Upper lobe of right lung (tissue), 1 donor: ENCODE results near the gene PTPN12. TPM values are rescaled to one million over a fixed set of nuclear protein-coding genes. Genes with fewer than 3 reads are reported as not detected.
A peak's percentile ranks its signal among the peaks of the same experiment; 100 is the strongest.

ENCODE experiments used
- ATAC-seq: fragments of 200-7000 bp; cut with Tn5 transposase; one replicate; pipeline ENCODE4 v1.9.1; 2020; ENCODE audit warnings: mild to moderate bottlenecking, moderate library complexity
- DNase-seq: peaks from one replicate; pipeline ENCODE4 v3.0.0-alpha.2; 2020
- H3K27ac ChIP-seq: fragments of 200-600 bp; one replicate; pipeline ENCODE4 v1.8.0; 2022
- H3K27me3 ChIP-seq: fragments of 200-600 bp; one replicate; pipeline ENCODE4 v1.8.0; 2022; ENCODE audit warnings: mild to moderate bottlenecking
- H3K36me3 ChIP-seq: fragments of 200-600 bp; one replicate; pipeline ENCODE4 v1.8.0; 2022
- H3K4me1 ChIP-seq: fragments of 200-600 bp; one replicate; pipeline ENCODE4 v1.8.0; 2022
- H3K4me3 ChIP-seq: fragments of 200-600 bp; one replicate; pipeline ENCODE4 v1.8.0; 2022; ENCODE audit warnings: mild to moderate bottlenecking
- H3K9me3 ChIP-seq: fragments of 200-600 bp; one replicate; pipeline ENCODE4 v1.8.0; 2022
- intact Hi-C: fragments of 100-400 bp; cut with DNase I; formaldehyde crosslinking; loops from one replicate; pipeline ENCODE4 v1.11.0; 2022
- total RNA-seq: library from RNA; stranded (reverse); fragmentation: NEBNext Ultra II Directional; extraction: Animal tissue kit (Norgen Biotek cat#: 25700); gene quantifications from one replicate; pipeline ENCODE4 v1.2.1, GENCODE V29; 2021
- TF ChIP-seq, protein P1 (sequence below): fragments of 200-600 bp; IDR thresholded peaks from one replicate; pipeline ENCODE4 v1.8.0; 2022; ENCODE audit warnings: antibody characterized with exemption
- donor health status: DM: no; HTN: yes; CAD: no; lungs with severe emphysema.

PTPN12 gene
- total RNA-seq, 1 donor from 2014 or later = 149 TPM

DNA sequence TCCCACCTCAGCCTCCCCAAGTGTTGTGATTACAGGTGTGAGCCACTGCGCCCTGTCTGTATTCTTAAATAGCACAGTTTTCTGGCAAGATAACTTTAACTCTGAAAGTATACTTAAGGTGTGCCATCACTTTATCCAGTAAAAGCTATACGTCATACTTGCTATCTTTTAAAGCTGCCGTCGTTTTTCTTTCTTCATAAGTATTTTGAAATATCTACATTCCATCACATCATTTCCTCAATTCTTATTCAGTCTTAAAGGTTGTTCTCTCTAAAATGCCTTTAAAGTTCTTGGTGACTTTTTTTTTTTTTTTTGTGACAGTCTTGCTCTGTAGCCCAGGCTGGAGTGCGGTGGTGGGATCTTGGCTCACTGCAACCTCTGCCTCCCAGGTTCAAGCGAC, 34.7 kb downstream of the PTPN12 start:
- DNase-seq (no peak), ATAC-seq (no peak)
- Histone ChIP-seq H3K27ac (no peak overlapping the region), H3K36me3 (peaks cover 58% of the 10 kb centered on the region), H3K27me3 (no peaks in the 10 kb centered on the region), H3K9me3 (no peaks in the 10 kb centered on the region), H3K4me1 (peaks cover 27% of the 10 kb centered on the region), H3K4me3 (no peak overlapping the region)
- intact Hi-C loops = no loop called here
- TF ChIP-seq, protein P1, sequence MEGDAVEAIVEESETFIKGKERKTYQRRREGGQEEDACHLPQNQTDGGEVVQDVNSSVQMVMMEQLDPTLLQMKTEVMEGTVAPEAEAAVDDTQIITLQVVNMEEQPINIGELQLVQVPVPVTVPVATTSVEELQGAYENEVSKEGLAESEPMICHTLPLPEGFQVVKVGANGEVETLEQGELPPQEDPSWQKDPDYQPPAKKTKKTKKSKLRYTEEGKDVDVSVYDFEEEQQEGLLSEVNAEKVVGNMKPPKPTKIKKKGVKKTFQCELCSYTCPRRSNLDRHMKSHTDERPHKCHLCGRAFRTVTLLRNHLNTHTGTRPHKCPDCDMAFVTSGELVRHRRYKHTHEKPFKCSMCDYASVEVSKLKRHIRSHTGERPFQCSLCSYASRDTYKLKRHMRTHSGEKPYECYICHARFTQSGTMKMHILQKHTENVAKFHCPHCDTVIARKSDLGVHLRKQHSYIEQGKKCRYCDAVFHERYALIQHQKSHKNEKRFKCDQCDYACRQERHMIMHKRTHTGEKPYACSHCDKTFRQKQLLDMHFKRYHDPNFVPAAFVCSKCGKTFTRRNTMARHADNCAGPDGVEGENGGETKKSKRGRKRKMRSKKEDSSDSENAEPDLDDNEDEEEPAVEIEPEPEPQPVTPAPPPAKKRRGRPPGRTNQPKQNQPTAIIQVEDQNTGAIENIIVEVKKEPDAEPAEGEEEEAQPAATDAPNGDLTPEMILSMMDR = no peak

DNA sequence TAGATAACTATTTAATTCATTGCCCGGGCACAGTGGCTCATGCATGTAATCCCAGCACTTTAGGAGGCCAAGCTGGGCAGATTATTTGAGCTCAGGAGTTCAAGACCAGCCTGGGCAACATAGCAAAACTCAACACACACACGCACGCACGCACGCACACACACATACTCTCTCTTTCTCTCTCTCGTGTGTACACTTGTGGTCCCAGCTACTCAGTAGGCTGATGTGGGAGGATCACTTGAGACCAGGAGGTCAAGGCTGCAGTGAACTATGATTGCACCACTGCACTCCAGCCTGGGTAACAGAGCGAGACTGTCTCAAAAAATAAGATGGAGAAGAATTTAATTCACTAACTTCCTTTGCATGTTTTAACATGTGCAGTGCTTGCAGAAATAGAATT, 38.1 kb downstream of the PTPN12 start:
- TF ChIP-seq, protein P1 = no peak
- H3K4me1 ChIP-seq = peaks cover 9% of the 10 kb centered on the region
- no peaks in the 10 kb centered on the region for H3K9me3 ChIP-seq
- no peak for DNase-seq
- no peak overlapping the region for H3K27ac ChIP-seq
- intact Hi-C loops = no loop called here
- peak; percentile 26 for ATAC-seq
- H3K4me3 ChIP-seq = no peak overlapping the region
- peaks cover 64% of the 10 kb centered on the region for H3K36me3 ChIP-seq
- H3K27me3 ChIP-seq = no peaks in the 10 kb centered on the region

DNA sequence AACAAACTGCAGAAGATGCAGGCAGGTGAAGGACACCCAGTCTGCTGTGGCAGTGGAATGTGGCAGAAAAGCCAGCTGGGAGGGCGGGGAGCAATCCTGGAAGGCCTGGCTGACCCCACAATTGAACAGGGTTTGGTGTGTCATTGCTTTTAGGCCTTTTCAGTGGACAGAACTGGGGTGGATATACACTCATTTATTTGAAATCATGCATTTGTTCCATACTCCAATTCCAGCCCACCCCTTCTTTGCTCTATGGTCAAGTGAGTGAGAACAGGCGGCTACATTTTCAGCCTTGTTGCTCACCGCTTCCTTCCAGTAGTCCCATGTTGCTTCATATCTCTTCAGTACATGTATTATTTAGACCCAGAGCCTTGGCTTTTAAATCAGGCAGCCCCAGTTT, 39.8 kb downstream of the PTPN12 start:
- Histone ChIP-seq H3K27me3 (no peaks in the 10 kb centered on the region), H3K36me3 (peaks cover 62% of the 10 kb centered on the region), H3K9me3 (no peaks in the 10 kb centered on the region), H3K4me3 (no peak overlapping the region), H3K27ac (no peak overlapping the region), H3K4me1 (no peaks in the 10 kb centered on the region)
- DNase-seq = no peak
- TF ChIP-seq, protein P1 = no peak
- no peak for ATAC-seq
- intact Hi-C loops = no loop called here

DNA sequence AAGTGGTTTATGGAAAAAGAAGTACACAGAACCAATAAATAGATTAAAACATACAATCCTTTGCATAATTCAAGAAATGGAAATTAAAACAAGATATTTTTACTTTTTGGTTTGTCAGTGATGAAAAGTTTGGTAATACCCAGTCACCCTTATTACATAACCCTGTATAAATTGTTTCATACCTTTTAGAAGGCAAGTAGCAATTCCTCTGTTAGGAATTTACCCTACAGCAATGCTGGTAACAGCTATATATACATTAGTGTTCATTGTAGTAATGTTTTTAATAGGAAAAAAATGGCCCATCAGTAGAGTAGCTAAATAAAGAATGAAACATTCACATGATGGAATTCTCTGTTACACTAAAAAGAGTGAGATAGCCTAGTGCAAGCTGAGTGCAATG, 42.7 kb downstream of the PTPN12 start:
- Histone ChIP-seq H3K27me3 (no peaks in the 10 kb centered on the region), H3K27ac (no peak overlapping the region), H3K36me3 (peaks cover 61% of the 10 kb centered on the region), H3K4me1 (no peaks in the 10 kb centered on the region), H3K4me3 (no peak overlapping the region), H3K9me3 (no peaks in the 10 kb centered on the region)
- ATAC-seq = no peak
- no peak for DNase-seq
- intact Hi-C loops = no loop called here
- TF ChIP-seq, protein P1 = no peak

DNA sequence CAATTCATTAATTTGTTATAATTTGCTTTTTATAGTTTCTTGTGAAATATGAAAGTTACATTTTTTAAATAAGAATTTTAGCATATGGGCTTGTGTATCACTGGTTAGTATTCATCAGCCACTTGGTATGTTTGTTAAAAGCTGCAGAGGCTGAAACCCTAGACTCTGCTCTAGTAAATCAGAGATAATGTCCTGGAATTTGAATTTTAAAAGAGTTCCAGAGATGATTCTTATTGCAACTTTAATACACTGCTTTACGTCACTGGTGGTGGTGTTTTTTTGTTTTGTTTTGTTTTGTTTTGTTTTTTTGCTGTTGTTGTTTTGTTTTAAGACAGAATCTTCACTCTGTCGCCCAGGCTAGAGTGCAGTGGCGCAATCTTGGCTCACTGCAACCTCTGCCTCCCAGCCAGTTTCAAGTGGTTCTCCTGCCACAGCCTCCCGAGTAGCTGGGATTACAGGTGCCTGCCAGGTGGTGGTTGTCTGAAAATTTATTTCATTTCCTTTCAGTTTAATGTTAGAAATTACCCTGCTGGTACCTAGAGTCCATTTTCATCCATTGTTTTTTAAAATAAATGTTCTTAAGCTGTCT, 43.8 kb downstream of the PTPN12 start:
- TF ChIP-seq, protein P1 = no peak
- ATAC-seq = peak; percentile 60
- intact Hi-C loops = no loop called here
- Histone ChIP-seq H3K27ac (peak overlapping the region; percentile 3), H3K4me3 (no peak overlapping the region), H3K9me3 (no peaks in the 10 kb centered on the region), H3K4me1 (no peaks in the 10 kb centered on the region), H3K36me3 (peaks cover 61% of the 10 kb centered on the region), H3K27me3 (no peaks in the 10 kb centered on the region)
- peak; percentile 70 for DNase-seq

DNA sequence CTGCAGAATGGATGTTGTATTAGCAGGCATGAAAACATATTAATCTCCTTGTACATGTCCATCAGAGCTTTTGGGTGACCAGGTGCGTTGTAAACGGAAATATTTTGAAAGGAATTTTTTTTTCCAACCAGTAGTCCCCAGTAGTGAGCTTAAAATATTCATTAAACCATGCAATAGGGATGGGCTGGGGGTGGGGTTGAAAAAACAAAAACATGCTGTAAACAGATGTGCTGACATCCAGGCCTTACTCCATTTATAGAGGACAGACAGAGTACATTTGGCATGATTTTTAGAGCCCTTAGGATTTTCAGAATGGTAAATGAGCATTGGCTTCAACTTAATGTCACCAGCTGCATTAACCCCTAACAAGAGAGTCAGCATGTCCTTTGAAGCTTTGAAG, 50.2 kb downstream of the PTPN12 start:
- peaks cover 89% of the 10 kb centered on the region for H3K36me3 ChIP-seq
- no peak for ATAC-seq
- no peaks in the 10 kb centered on the region for H3K27me3 ChIP-seq
- intact Hi-C loops = no loop called here
- H3K9me3 ChIP-seq = no peaks in the 10 kb centered on the region
- TF ChIP-seq, protein P1 = no peak
- H3K4me1 ChIP-seq = no peaks in the 10 kb centered on the region
- no peak for DNase-seq
- no peak overlapping the region for H3K4me3 ChIP-seq
- no peak overlapping the region for H3K27ac ChIP-seq
